NCI-H2029 (cell line): ENCODE results near the gene JMJD6.
"Not testable (repeated sequence)": the region's sequence is repeated elsewhere in the genome, so short reads cannot be mapped to it uniquely, and the experiment has no call there.

Source experiments
- DNase-seq: peaks from one replicate; lab custom pipeline; 2025; lab: John Stamatoyannopoulos, UW

JMJD6 gene

GRCh38 chr17:76716146-76716838 lies 10.1 kb downstream of the JMJD6 start:
- DNase-seq, result no peak

- no peak for DNase-seq
Observed at GRCh38 chr17:76715496-76715830, 10.9 kb downstream of the JMJD6 start.

GRCh38 chr17:76714822-76715495 lies 11.4 kb downstream of the JMJD6 start:
- no peak for DNase-seq

- no peak for DNase-seq
Observed at GRCh38 chr17:76714336-76714735, 12.1 kb downstream of the JMJD6 start.

DNA sequence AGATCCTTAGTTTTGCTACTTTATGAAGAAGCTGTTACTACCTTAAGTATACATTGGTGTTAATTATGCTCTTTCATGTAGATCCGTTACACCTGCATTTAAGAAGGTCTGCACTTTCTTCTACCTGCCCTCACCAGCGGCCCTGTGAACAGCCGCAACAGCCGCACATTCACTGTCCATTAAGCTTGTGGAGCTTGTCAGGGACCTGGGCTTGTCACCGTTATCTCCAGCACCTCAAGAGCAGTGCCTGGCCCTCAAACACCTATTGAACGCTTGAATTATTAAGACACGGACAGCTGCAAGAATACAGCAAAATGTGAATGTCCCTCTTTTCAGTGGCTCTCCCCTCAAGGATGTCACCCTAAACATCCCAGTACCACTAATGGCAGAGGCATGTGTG lies 12.6 kb downstream of the JMJD6 start:
- DNase-seq, result no peak

- not testable (repeated sequence) for DNase-seq
Observed at GRCh38 chr17:76712321-76712720, 14.1 kb downstream of the JMJD6 start.

DNA sequence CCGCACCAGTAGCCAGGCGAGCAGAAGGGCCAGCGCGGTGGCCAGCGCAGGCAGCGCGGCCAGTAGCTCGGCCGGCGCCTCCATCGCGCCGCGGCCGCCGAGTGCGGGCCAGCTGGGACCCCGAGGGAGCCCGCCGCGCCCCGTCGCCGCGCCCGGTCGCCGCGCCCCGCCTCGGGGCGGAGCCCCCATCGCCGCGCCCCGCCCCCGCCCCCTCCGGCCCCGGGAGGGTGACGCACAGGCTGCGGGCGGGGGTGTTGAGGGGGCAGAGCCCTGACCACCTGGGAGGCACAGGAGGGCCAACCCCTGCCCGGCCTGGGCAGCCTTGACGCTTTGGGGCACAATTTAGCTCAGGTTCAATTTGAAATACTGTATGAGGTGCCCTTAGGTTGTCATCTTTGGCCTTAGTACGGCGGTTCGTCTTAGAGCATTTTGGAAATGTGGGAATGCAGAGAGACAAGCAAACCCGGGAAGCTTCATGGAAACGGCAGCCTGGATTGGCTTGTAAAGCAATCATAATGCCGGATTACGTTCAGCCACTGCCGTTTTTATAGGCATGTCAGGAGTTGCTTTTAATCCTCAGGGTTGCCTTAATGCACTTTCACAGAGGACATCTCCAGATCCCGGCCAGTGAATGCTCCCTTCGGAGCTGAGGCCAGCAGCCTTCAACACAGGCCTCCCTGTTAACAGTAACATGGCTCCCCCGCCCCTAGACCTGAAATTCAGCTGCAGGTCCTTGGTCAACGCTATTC lies 15.4 kb downstream of the JMJD6 start, which contains the start of gene MXRA7:
TSS of gene MXRA7 (minus strand) at position 103 of the 749 bp plus-strand sequence. CDS start at position 84, 19 bp downstream.
- DNase-seq, result no peak

- DNase-seq, result not testable (repeated sequence)
Observed at GRCh38 chr17:76709951-76710862, 16.2 kb downstream of the JMJD6 start.

- no peak for DNase-seq
Observed at GRCh38 chr17:76709077-76709950, 17.1 kb downstream of the JMJD6 start.

DNA sequence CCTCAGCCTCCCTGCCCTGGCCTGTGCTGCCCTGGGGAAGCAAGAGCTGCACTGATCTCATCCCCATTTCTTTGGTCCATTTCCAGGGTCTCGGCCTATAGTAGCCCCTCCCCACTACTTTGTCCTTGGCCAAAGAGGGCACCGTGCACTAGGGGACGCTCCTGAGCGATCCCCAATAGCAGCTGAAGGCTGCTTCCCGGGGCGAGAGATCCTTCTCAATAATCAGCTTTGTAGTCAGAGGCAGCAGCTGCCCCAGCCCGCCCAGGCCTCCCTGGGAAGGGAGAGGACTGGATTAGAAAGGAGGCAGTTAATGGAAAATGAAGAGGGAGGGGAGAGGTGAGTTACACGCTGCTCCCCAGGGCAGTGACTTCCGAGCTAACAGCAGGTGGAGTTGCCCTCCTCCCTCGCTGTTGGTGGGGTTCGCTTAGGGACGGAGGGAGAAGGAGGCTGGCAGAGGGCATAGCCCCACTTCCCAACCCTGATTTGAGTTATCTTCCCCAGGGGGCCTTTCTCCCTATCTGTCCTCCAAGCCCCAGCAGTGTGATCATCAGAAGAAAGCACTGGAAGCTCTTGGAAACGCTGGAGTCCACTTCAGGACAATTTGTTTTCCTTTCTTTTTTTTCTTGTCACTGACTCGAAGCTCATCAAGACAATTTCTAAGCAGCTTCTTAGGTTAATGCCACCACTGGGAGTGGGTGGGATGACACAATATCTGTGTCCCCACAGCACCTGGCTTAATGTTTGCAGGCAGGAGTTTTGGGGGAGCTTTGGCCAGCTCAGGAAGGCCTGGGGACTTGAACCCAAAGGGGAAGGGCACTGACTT lies 18.2 kb downstream of the JMJD6 start:
- no peak for DNase-seq

DNA sequence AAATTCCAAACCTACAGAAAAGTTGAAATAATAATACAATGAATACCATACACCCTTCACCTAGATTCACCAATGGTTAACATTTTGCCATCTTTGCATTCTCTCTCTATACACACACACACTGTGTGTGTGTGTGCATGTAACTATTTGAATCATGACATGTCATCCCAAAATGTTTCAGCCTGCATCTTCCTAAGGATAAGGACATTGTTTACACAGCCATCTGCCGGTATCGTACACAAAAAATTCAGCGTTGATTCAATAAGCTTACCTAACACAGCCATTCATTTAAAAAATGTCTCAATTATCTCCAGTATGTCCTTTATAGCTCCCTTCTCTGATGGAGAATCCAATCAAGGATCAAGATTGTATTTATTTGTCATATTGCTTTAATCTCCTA lies 19.6 kb downstream of the JMJD6 start:
- no peak for DNase-seq

DNA sequence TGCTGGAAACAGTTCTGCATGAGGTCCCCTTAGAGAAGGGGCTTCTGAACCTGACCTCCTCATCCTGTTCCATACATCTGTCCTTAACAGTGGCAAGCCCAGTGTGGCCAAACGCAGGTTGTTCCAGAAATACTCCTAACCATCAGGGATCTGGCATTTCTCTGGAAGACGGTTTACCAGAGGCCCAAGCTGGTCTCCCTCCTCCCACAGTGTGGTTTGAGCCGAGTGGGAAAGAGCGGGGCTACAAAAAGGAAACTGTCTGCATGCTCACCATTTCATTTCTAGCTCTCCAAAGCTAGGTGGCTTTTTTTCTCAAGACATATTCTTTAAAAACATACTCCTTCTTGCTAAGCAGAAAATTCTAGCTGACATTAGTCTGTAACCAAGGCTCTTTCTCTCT lies 21.6 kb downstream of the JMJD6 start:
- no peak for DNase-seq

- no peak for DNase-seq
Observed at GRCh38 chr17:76702941-76703637, 23.3 kb downstream of the JMJD6 start.

GRCh38 chr17:76702076-76702475 lies 24.3 kb downstream of the JMJD6 start:
- no peak for DNase-seq

GRCh38 chr17:76701471-76701967 lies 24.9 kb downstream of the JMJD6 start:
- no peak for DNase-seq

DNA sequence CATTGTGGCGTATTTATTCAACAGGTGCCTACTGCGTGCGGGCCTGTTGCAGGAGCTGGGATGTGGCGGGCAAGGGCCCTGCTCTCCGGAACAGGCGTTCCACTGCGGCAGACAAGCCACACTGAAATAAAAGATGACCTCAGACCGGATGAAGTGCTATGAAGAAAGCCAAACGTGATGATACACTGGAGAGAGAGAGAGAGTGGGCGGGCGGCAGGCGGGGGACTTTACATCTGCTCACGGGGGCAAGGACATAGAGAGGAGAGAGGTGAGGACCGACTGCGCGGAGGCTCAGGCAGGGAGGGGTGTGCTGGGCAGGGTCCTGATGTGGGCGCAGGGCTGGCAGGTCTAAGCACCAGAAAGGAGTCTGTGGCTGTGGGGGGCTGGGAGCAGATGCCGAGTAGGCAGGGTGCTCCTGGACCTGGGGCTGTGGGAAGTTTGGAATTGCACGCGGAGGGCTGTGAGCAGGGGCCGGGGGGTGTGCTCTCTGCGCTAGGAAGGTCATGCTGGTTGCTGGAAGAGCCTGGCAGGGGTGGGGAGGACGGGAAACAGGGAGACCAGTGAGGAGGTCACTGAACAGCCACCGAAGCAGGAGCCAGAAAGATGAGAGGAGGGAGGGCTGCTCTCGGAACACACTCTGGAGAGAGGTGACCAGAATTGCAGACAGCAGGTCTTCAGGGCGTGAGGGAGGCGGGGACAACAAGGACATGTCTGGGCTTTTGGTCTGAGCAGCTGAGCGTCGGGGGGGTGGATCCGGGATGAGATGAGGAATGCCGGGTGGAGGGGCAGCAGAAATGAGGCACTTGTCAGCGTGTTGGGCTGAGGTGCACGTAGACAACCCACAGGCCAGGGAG lies 25.6 kb downstream of the JMJD6 start:
- no peak for DNase-seq

DNA sequence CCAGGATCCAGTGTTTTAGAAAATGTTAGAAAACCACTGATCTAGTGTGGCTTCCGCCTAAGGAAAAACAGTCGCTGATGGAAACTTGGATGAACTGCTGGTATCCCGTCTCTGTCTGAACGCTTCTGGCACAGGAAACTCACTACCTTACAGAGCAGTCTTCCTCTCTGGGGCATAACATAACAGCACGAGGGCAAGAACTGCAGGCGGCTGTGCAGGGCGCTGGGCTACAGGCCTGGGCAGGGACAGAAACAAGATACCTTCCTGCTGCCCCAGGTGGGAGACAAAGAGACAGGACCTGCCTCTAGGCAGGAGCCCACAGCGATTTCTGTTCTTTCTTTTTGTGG lies 26.2 kb downstream of the JMJD6 start:
- no peak for DNase-seq

GRCh38 chr17:76698466-76698977 lies 27.9 kb downstream of the JMJD6 start:
- not testable (repeated sequence) for DNase-seq
